ENCODE measurements around the gene BRCA1. TPM values are rescaled to one million over a fixed set of nuclear protein-coding genes. Genes with fewer than 3 reads are reported as not detected.

The BRCA1 gene
- total RNA-seq, 4 donors from 2014 or later, result 2.4 to 10.9 (median 5.5) TPM

- no peak for TF ChIP-seq CTCF (IDR thresholded peaks at IDR 0.05; ENCODE audit: low read depth)
Observed at GRCh38 chr17:43151880-43152456, 26.8 kb upstream of the BRCA1 start.

- TF ChIP-seq CTCF (IDR thresholded peaks at IDR 0.05; ENCODE audit: low read depth), result no peak
Observed at GRCh38 chr17:43146649-43147048, 21.5 kb upstream of the BRCA1 start.

- TF ChIP-seq CTCF (IDR thresholded peaks at IDR 0.05; ENCODE audit: low read depth), result no peak
Observed at GRCh38 chr17:43143201-43143600, 18.0 kb upstream of the BRCA1 start.

- TF ChIP-seq CTCF (IDR thresholded peaks at IDR 0.05; ENCODE audit: low read depth), result no peak
Observed at GRCh38 chr17:43142153-43142552, 17.0 kb upstream of the BRCA1 start.

- TF ChIP-seq CTCF (IDR thresholded peaks at IDR 0.05; ENCODE audit: low read depth), result no peak
Observed at GRCh38 chr17:43140396-43141332, 15.5 kb upstream of the BRCA1 start.

- no peak for TF ChIP-seq CTCF (IDR thresholded peaks at IDR 0.05; ENCODE audit: low read depth)
Observed at GRCh38 chr17:43135454-43135819, 10.3 kb upstream of the BRCA1 start.

- TF ChIP-seq CTCF (IDR thresholded peaks at IDR 0.05; ENCODE audit: low read depth), result no peak
Observed at GRCh38 chr17:43134774-43135453, 9.8 kb upstream of the BRCA1 start.
